GM10266 (cell line): ENCODE measurements around the gene CDKAL1.

ENCODE experiments used
- DNase-seq: peaks from one replicate; pipeline ENCODE4 v3.0.0; 2012; ENCODE audit errors: extremely low spot score
- CTCF ChIP-seq: IDR thresholded peaks from 2 replicates; pipeline ENCODE4 v1.5.1; 2012; ENCODE audit warnings: mild to moderate bottlenecking, low read depth; ENCODE audit not compliant: control insufficient read depth, insufficient read depth; ENCODE audit errors: missing control alignments

CDKAL1 gene

GRCh38 chr6:20877008-20877937 lies 343.0 kb downstream of the CDKAL1 start:
- no peak for TF ChIP-seq CTCF

GRCh38 chr6:20879121-20879520 lies 344.9 kb downstream of the CDKAL1 start:
- no peak for DNase-seq
- TF ChIP-seq CTCF, result no peak

More at GRCh38 chr6:20877008-20877937, 343.0 kb downstream of the CDKAL1 start:
- peak; percentile 63 for DNase-seq

GRCh38 chr6:20879526-20879925 lies 345.3 kb downstream of the CDKAL1 start:
- no peak for TF ChIP-seq CTCF
- no peak for DNase-seq

- no peak for DNase-seq
- no peak for TF ChIP-seq CTCF
Observed at GRCh38 chr6:20881365-20881764, 347.1 kb downstream of the CDKAL1 start.

- TF ChIP-seq CTCF, result no peak
- no peak for DNase-seq
Observed at GRCh38 chr6:20882014-20882413, 347.8 kb downstream of the CDKAL1 start.

- no peak for DNase-seq
- no peak for TF ChIP-seq CTCF
Observed at GRCh38 chr6:20885076-20885475, 350.8 kb downstream of the CDKAL1 start.

- no peak for DNase-seq
- TF ChIP-seq CTCF, result no peak
Observed at GRCh38 chr6:20891161-20891560, 356.9 kb downstream of the CDKAL1 start.
